Heart left ventricle (tissue), 13 donors: Measurements from ENCODE around the gene HLF.

ENCODE experiments used
- CTCF ChIP-seq, 12 donors: fragments of 200-600 bp; sonication (generic) in 4 of 12; IDR thresholded peaks; one replicate each; pipeline versions ENCODE4 v1.5.0 to v1.8.0; 2018 to 2022; ENCODE audit warnings: antibody characterized with exemption in 12 of 12, mild to moderate bottlenecking in 5 of 12
- POLR2A ChIP-seq, 2 donors: fragments of 450-650 bp; IDR thresholded peaks; one replicate each; pipeline ENCODE4 v1.6.1; 2017; ENCODE audit warnings: antibody characterized with exemption in 2 of 2, mild to moderate bottlenecking in 2 of 2, moderate library complexity in 2 of 2
- donor health status: ischemic (EF 13 %, LVEDD 7.1; RV severe dilation, severe dysfunction).
- donor health status: DM: no; HTN: yes; CAD: no.
- donor health status: DM: no; HTN: no; CAD: no.
- donor health status: ischemic (EF 25% LVEDD 6.9; RV normal size, moderate dysfunction).
- donor health status: ischemic (EF 25% LVEDD 5.7; RV mildly dilated, moderate dysfunction).
- donor health status: ischemic (EF 35%, LVEDD 5.7; RV mildly dilated, moderate dysfunction).
- donor health status: nonischemic (EF 11% LVEDD 7.7; RV severe dilation, severe dysfunction).
- donor health status: DM: yes; HTN: yes; CAD: no.
- donor health status: PGD.
- donor health status: ischemic (EF 29% LVEDD 5.4; RV normal size, mild dysfunction).
- donor health status: nonischemic (EF 23%, LVEDD 6.1; RV moderate dilation, normal function).

- no peak for TF ChIP-seq CTCF (IDR thresholded peaks at IDR 0.05)
- TF ChIP-seq POLR2A (IDR thresholded peaks at IDR 0.05) = no peak
Measured at GRCh38 chr17:55300479-55301290, 35.9 kb downstream of the HLF start.
